NB4 (cell line): Measurements from ENCODE around the gene RPS18.

Experiments
- POLR2A ChIP-seq: IDR thresholded peaks from 2 replicates; pipeline ENCODE4 v1.6.1; 2011; ENCODE audit warnings: mild to moderate bottlenecking; ENCODE audit not compliant: insufficient read length; ENCODE audit errors: extremely low read depth
- TF ChIP-seq, protein P1 (sequence below): IDR thresholded peaks from one replicate; pipeline ENCODE4 v1.5.1; 2012; ENCODE audit warnings: low read depth, low read length

GRCh38 chr6:33288921-33289783 is 17.3 kb downstream of the RPS18 start, which contains the start of the genes PFDN6 and WDR46:
- peak; percentile 63 for TF ChIP-seq POLR2A
- TF ChIP-seq, protein P1, sequence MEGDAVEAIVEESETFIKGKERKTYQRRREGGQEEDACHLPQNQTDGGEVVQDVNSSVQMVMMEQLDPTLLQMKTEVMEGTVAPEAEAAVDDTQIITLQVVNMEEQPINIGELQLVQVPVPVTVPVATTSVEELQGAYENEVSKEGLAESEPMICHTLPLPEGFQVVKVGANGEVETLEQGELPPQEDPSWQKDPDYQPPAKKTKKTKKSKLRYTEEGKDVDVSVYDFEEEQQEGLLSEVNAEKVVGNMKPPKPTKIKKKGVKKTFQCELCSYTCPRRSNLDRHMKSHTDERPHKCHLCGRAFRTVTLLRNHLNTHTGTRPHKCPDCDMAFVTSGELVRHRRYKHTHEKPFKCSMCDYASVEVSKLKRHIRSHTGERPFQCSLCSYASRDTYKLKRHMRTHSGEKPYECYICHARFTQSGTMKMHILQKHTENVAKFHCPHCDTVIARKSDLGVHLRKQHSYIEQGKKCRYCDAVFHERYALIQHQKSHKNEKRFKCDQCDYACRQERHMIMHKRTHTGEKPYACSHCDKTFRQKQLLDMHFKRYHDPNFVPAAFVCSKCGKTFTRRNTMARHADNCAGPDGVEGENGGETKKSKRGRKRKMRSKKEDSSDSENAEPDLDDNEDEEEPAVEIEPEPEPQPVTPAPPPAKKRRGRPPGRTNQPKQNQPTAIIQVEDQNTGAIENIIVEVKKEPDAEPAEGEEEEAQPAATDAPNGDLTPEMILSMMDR: no peak
